ENCODE measurements around the gene URAD. TPM values are rescaled to one million over a fixed set of nuclear protein-coding genes. Genes with fewer than 3 reads are reported as not detected.
"Not testable (repeated sequence)": the region's sequence is repeated elsewhere in the genome, so short reads cannot be mapped to it uniquely, and the experiment has no call there.

URAD gene
- total RNA-seq, 1 experiment from 2014 or later, result not detected

DNA sequence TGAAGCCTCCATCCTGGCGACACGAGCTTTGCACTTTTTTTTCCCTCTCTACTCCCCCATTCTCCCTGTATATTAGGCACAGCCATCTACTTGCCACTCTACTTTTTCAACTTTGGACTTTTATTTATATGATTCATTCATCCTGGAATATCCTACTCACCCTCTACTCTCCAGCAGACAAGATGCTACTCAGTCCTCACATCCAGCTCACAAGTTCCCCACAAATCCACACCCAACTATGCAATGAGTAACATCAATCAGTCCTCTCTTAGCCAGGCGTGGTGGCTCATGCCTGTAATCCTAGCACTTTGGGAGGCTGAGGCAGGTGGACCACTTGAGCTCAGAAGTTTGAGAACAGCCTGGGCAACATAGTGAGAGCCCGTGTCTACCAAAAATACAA is 23.9 kb upstream of the URAD start:
- no peak for DNase-seq
- H3K4me3 ChIP-seq (ENCODE audit: insufficient read depth, low read depth, low read length), result no peak overlapping the region
- no peaks in the 10 kb centered on the region for H3K27me3 ChIP-seq (ENCODE audit: control insufficient read depth, insufficient read depth, low read length)
- no peaks in the 10 kb centered on the region for H3K36me3 ChIP-seq (replicated peaks; ENCODE audit: control insufficient read depth, insufficient read depth, low read length)

DNA sequence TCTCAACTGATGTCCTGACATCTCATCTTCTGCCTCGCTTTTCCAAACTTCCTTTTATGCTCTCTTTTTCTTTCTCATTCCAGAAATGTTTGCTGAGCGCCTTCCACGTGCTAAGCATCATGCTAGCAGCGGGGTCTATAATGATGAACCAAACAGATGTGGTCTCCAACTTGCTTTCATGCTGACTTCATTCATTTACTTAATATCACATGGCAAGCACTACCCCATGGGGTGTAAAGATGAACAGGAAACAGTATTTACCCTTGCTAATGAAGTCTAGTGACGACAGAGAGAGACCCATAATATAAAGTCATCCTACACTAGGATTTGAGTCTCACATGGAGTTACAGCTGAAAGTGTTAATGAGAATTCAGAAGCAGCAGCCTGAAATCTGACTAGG is 21.6 kb upstream of the URAD start:
- no peaks in the 10 kb centered on the region for H3K36me3 ChIP-seq (replicated peaks; ENCODE audit: control insufficient read depth, insufficient read depth, low read length)
- H3K27me3 ChIP-seq (ENCODE audit: control insufficient read depth, insufficient read depth, low read length), result no peaks in the 10 kb centered on the region
- no peak overlapping the region for H3K4me3 ChIP-seq (ENCODE audit: insufficient read depth, low read depth, low read length)
- no peak for DNase-seq

- H3K4me3 ChIP-seq (ENCODE audit: insufficient read depth, low read depth, low read length); H3K36me3 ChIP-seq (replicated peaks; ENCODE audit: control insufficient read depth, insufficient read depth, low read length); H3K27me3 ChIP-seq (ENCODE audit: control insufficient read depth, insufficient read depth, low read length); DNase-seq: not testable (repeated sequence)
Observed at GRCh38 chr13:28005016-28005415, 16.5 kb upstream of the URAD start.

DNA sequence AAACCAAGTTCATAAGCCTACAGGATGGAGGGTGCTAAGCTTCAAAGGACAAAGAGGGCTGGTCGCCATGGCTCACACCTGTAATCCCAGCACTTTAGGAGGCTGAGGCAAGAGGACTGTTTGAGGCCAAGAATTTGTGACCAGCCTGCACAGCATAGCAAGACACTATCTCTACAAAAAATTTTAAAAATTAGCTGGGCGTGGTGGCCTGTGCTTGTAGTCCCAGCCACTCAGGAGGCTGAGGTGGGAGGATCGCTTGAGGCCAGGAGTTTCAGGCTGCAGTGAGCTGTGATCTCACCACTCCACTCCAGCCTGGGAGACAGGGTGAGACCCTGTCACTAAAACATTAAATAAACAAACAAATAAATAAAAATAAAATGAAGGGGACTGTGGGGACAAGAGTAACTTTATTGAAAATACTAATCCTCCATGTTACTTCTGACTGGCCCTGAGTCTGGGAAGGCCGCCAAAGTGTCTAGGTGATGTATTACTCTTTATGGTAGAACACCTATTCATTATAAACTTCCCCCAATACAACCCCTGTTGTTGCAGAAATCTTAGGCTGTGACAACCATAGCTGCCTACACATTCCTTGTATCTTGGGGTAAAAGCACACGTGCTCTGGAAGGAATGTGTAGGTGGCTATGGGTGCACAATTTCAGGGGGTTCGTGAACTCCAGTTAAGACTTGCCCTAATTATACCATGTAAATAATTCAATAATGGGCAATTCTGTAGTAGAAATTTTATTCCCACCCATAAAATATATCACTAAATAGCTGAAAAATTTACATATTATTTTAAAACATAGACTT is 14.6 kb upstream of the URAD start:
- Histone ChIP-seq H3K4me3 (ENCODE audit: insufficient read depth, low read depth, low read length) (no peak overlapping the region), H3K36me3 (replicated peaks; ENCODE audit: control insufficient read depth, insufficient read depth, low read length) (no peaks in the 10 kb centered on the region), H3K27me3 (ENCODE audit: control insufficient read depth, insufficient read depth, low read length) (no peaks in the 10 kb centered on the region)
- DNase-seq, result no peak

DNA sequence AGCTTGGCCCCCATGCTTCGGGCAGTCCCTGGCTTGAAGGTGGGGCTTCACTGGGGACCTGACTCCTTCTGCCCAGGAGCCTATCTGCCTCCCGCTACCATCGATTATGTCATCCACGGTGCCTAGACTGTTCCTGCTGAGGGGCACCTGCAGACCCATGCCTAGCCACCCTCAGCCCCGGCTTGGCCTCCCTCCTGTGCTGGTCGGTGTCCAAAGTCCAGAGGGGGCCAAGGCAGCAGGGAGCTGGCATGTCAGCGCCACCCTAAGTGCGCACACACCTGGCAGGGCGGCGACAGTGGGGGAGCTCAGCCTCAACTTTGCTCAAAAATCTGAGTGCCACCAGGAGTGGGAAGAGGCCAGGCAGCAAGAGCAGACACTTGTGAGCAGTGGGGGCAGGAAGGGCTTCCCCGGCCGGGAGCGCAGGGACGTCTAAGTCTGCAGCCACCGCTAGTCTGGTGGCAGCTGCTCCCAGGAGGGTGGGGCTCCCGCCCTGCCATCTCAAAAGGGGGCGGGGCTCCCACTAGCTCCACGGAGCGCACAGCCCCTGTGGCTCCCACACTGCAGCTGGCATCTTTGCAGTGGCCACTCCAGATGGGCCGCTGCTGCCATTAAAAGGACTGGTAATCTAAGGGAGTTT is 13.5 kb upstream of the URAD start:
- Histone ChIP-seq H3K4me3 (ENCODE audit: insufficient read depth, low read depth, low read length) (no peak overlapping the region), H3K36me3 (replicated peaks; ENCODE audit: control insufficient read depth, insufficient read depth, low read length) (no peaks in the 10 kb centered on the region), H3K27me3 (ENCODE audit: control insufficient read depth, insufficient read depth, low read length) (no peaks in the 10 kb centered on the region)
- DNase-seq, result no peak

DNA sequence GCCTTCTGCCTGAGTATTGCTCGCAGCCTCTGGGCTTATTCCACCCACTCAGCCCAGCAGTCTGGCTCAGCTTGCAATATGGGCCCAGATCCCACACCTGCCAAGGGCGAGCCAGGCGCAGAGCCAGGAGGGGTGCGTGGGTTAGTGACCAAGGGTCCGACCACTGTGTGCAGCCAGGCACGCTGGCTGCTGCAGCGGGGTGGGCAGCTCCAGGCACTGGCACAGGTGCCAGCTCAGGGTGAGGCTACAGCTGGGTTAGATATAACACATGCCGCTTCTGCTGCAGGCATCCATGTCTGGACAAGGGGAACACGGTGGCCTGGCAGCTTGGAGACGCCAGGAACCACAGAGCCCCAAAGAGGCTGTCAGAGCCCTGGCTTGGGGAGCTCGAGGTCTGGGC is 12.6 kb upstream of the URAD start:
- Histone ChIP-seq H3K27me3 (ENCODE audit: control insufficient read depth, insufficient read depth, low read length) (no peaks in the 10 kb centered on the region), H3K4me3 (ENCODE audit: insufficient read depth, low read depth, low read length) (no peak overlapping the region), H3K36me3 (replicated peaks; ENCODE audit: control insufficient read depth, insufficient read depth, low read length) (no peaks in the 10 kb centered on the region)
- no peak for DNase-seq

DNA sequence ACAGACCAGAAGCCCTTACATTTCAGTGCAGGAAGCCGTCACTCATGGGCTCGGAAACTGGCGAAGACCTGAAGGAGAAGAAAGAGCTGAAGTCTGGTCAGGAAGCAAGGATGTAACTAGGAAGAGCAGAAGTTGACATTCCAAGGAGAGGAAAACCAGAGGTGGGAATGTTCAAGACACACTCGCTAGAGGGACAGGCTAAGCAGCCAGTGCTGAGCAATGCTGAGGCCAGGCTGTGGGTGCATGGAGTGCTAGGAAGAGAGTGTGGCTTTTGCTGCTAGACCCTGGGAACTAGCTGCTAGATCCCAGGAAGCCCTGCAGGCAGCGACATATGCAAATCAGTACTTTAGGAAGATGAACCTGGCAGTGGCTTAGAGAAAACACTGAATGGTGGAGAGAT is 12.1 kb upstream of the URAD start:
- Histone ChIP-seq H3K36me3 (replicated peaks; ENCODE audit: control insufficient read depth, insufficient read depth, low read length) (no peaks in the 10 kb centered on the region), H3K4me3 (ENCODE audit: insufficient read depth, low read depth, low read length) (no peak overlapping the region), H3K27me3 (ENCODE audit: control insufficient read depth, insufficient read depth, low read length) (no peaks in the 10 kb centered on the region)
- peak; percentile 62 for DNase-seq

DNA sequence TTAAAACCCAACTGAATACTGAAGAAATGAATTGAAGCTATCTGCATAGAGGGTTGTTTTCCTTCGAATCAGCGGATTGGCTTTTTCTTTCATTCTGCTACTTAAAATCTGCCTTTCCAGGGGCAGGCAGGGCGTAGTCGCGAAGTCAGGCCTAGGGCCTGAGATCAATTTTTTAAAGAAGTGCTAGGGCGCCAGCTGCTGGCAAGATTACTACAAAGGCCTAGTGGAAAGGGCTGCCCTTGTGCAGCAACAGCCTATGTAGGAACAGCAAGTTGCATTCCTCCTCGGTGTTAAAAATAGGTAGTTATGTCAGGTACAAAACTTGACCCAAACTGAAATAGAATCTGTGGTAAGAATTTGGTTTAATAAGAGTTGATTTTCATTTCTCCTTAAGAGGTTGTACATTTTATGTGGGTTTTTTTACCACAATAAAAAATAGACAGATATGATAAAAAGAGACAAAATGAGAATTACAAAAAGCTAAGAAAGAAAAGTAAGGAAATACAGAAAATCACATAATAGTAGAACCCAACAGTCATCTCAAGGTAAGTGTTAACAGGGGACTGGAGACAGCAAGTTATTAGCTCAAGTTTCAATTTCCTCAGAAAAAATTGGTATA is 9.5 kb upstream of the URAD start:
- DNase-seq, result peak; percentile 60
- H3K36me3 ChIP-seq (replicated peaks; ENCODE audit: control insufficient read depth, insufficient read depth, low read length), result no peaks in the 10 kb centered on the region
- H3K27me3 ChIP-seq (ENCODE audit: control insufficient read depth, insufficient read depth, low read length), result no peaks in the 10 kb centered on the region
- H3K4me3 ChIP-seq (ENCODE audit: insufficient read depth, low read depth, low read length), result no peak overlapping the region

DNA sequence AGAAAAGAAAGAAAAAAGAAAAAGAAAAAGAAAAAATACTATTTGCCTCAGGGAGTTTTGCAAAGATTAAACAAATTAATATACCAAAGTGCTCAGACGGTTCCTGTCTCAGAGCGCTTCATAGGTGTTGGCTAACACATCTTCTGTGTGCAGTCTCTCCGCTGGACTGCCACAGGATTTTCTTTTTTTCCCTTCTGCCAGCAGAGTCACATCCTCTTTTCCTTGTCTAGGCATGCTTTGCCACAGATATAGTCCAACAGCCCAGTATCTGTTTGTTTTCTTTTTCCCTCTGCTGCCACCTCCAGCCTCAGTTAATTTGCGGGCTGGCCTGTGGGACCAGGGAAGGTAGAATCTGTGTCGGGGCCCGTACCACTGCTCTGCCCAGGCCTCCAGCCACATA is 3.4 kb upstream of the URAD start:
- DNase-seq, result no peak
- Histone ChIP-seq H3K4me3 (ENCODE audit: insufficient read depth, low read depth, low read length) (no peak overlapping the region), H3K36me3 (replicated peaks; ENCODE audit: control insufficient read depth, insufficient read depth, low read length) (no peaks in the 10 kb centered on the region), H3K27me3 (ENCODE audit: control insufficient read depth, insufficient read depth, low read length) (peaks cover 3% of the 10 kb centered on the region; the same call in 1 of the 2 replicates)

DNA sequence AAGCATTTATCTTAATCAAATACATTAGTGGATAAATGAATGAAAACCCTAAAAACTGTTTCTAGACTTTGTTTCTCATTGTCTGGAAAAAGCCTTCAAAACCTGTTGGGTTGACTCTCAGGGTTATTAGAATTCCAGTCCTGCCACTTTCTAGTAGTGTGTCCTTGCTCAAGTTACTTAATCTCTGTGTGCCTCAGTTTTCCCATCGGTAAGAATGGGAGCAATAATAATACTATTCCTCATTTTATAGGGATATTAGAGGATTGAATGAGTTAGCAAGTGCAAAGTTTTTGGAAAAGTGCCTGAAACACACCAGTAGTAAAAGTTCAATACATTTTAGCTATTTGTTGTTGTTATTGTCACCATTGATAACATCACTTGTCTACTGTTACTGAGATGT is 2.9 kb downstream of the URAD start:
- no peak overlapping the region for H3K4me3 ChIP-seq (ENCODE audit: insufficient read depth, low read depth, low read length)
- DNase-seq, result no peak
- H3K27me3 ChIP-seq (ENCODE audit: control insufficient read depth, insufficient read depth, low read length), result peaks cover 46% of the 10 kb centered on the region
- H3K36me3 ChIP-seq (replicated peaks; ENCODE audit: control insufficient read depth, insufficient read depth, low read length), result no peaks in the 10 kb centered on the region

DNA sequence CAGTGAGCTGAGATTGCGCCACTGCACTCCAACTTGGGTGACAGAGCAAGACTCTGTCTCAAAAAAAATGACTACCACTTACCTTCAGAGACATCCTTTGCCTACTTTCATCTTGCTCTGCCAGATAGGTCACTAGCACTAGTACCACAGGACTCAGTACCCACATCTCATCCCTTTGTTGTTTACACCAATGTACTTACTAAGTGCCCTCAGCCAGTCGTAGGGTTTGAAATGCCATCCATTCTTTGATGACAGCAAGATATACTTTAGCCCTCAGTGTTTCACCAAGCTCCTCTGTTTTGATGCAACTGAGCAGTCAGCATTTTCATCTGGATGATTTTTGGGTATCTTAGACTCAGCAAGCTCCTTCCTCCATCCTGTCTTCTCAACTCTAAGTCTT is 6.1 kb downstream of the URAD start:
- no peak for DNase-seq
- Histone ChIP-seq H3K27me3 (ENCODE audit: control insufficient read depth, insufficient read depth, low read length) (peaks cover 78% of the 10 kb centered on the region), H3K4me3 (ENCODE audit: insufficient read depth, low read depth, low read length) (no peak overlapping the region), H3K36me3 (replicated peaks; ENCODE audit: control insufficient read depth, insufficient read depth, low read length) (no peaks in the 10 kb centered on the region)

GRCh38 chr13:27981006-27981708 is 7.3 kb downstream of the URAD start:
- Histone ChIP-seq H3K36me3 (replicated peaks; ENCODE audit: control insufficient read depth, insufficient read depth, low read length) (no peaks in the 10 kb centered on the region), H3K4me3 (ENCODE audit: insufficient read depth, low read depth, low read length) (no peak overlapping the region), H3K27me3 (ENCODE audit: control insufficient read depth, insufficient read depth, low read length) (peaks cover 83% of the 10 kb centered on the region)
- DNase-seq, result no peak

DNA sequence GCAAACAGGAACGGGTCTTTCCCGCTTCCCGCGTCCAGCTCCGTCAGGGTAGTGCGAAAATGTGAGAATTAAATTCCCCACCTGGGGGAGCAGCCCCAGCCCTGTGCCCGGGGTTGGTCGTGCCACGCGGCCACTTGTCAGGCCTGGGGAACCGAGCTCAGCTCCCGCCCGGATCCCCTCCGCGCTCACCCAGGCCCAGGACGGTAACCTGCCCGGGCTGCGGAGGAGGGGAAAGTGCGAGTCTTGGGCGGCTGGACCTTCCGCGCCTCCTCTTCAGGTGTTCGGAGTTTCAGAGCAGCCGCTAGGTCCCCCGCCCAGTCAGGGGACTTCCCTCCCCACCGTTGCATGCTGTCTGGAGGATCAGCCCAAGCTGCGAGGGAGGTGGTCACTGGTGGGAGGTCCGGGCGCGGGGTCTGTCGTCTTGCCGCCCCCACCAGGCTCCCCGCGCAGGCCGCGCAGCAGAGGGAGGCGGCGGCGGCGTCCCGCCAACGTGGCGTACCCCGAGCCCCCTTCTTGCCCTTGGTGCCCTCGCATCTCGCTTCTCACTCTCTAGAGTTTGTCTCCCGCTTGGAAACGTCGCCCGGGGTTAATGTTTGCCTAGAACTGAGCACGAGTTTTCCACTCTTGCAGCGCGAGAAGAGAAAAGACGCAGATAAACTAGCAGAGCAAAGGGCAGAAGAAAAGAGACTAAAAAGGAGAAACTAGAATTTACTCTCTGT is 8.1 kb downstream of the URAD start:
- peaks cover 87% of the 10 kb centered on the region for H3K27me3 ChIP-seq (ENCODE audit: control insufficient read depth, insufficient read depth, low read length)
- no peak overlapping the region for H3K4me3 ChIP-seq (ENCODE audit: insufficient read depth, low read depth, low read length)

DNA sequence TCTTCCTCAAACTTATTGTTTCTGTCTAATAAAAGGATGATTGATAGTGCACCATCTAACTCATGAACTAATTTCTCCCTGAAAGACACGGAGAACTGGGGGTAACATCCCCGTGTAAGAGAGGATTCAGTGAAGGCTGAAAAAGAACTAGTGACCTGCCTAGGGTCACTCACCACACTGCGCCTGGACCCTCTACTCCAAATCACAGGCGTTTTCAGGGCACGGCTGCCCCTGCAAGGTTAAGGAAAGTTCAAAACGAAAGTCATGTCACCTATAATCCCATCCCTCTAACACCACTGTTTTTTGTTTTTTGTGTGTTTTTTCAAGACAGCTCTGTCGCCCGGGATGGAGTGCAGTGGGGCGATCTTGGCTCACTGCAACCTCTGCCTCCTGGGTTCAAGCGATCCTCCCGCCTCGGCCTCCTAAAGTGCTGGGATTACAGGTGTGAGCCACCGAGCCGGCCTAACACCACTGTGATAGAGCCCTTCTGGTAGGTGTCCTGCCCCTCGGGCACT is 8.7 kb downstream of the URAD start:
- peaks cover 93% of the 10 kb centered on the region for H3K27me3 ChIP-seq (ENCODE audit: control insufficient read depth, insufficient read depth, low read length)
- no peaks in the 10 kb centered on the region for H3K36me3 ChIP-seq (replicated peaks; ENCODE audit: control insufficient read depth, insufficient read depth, low read length)
- no peak for DNase-seq
- no peak overlapping the region for H3K4me3 ChIP-seq (ENCODE audit: insufficient read depth, low read depth, low read length)

More for the DNA sequence above, 8.1 kb downstream of the URAD start:
- H3K36me3 ChIP-seq (replicated peaks; ENCODE audit: control insufficient read depth, insufficient read depth, low read length), result no peaks in the 10 kb centered on the region
- DNase-seq, result peak; percentile 83

Data from H7 (cell line).